ENCODE results near the gene COL15A1.
A peak's percentile ranks its signal among the peaks of the same experiment; 100 is the strongest.

COL15A1 gene

GRCh38 chr9:99012957-99013512 lies 69.3 kb downstream of the COL15A1 start:
- no peak for DNase-seq

- DNase-seq, result no peak
Observed at GRCh38 chr9:99013550-99013949, 69.8 kb downstream of the COL15A1 start.

- DNase-seq, result no peak
Observed at GRCh38 chr9:99015448-99015847, 71.7 kb downstream of the COL15A1 start.

GRCh38 chr9:99015890-99016289 lies 72.2 kb downstream of the COL15A1 start:
- DNase-seq, result no peak

- no peak for DNase-seq
Observed at GRCh38 chr9:99016681-99017387, 73.1 kb downstream of the COL15A1 start.

- DNase-seq, result no peak
Observed at GRCh38 chr9:99018653-99019052, 74.9 kb downstream of the COL15A1 start.

GRCh38 chr9:99019510-99020331 lies 76.0 kb downstream of the COL15A1 start:
- peak in 3 of 56 donors; percentile 4 to 30 (median 15) for DNase-seq

- no peak for DNase-seq
Observed at GRCh38 chr9:99020786-99021436, 77.2 kb downstream of the COL15A1 start.

- no peak for DNase-seq
Observed at GRCh38 chr9:99021512-99021911, 77.8 kb downstream of the COL15A1 start.

GRCh38 chr9:99023231-99023630 lies 79.5 kb downstream of the COL15A1 start:
- DNase-seq, result no peak

GRCh38 chr9:99023831-99024230 lies 80.1 kb downstream of the COL15A1 start:
- peak in 3 of 56 donors; percentile 6 to 45 (median 33) for DNase-seq

GRCh38 chr9:99024959-99025358 lies 81.3 kb downstream of the COL15A1 start:
- DNase-seq, result no peak

GRCh38 chr9:99025616-99026270 lies 82.0 kb downstream of the COL15A1 start:
- DNase-seq, result no peak

- DNase-seq, result no peak
Observed at GRCh38 chr9:99026271-99026955, 82.7 kb downstream of the COL15A1 start.

GRCh38 chr9:99026956-99027298 lies 83.2 kb downstream of the COL15A1 start:
- DNase-seq, result peak in 2 of 56 donors; percentile 7 to 16

GRCh38 chr9:99027443-99027842 lies 83.7 kb downstream of the COL15A1 start:
- peak in 17 of 56 donors; percentile 9 to 62 (median 29) for DNase-seq

- DNase-seq, result no peak
Observed at GRCh38 chr9:99029083-99029645, 85.5 kb downstream of the COL15A1 start.

GRCh38 chr9:99030092-99030511 lies 86.4 kb downstream of the COL15A1 start:
- no peak for DNase-seq

- no peak for DNase-seq
Observed at GRCh38 chr9:99030610-99031109, 87.0 kb downstream of the COL15A1 start.

- no peak for DNase-seq
Observed at GRCh38 chr9:99031319-99031718, 87.6 kb downstream of the COL15A1 start.
